Kidney (tissue), 14 donors: Measurements from ENCODE around the gene CCNB1. TPM values are rescaled to one million over a fixed set of nuclear protein-coding genes. Genes with fewer than 3 reads are reported as not detected.

Experiments used
- DNase-seq, 5 donors: peaks; one replicate each; pipeline ENCODE4 v3.0.0-alpha.2; 2013 to 2020
- FAIRE-seq: peaks from 2 replicates; lab custom pipeline; 2012; peaks lifted over from hg19 to GRCh38; lab: Jason Lieb, UNC
- H3K27ac ChIP-seq, 2 donors: one replicate each; pipeline ENCODE4 v1.7.0; 2013; ENCODE audit warnings: low read depth in 2 of 2, low read length in 2 of 2, inconsistent platforms in 1 of 2
- H3K27me3 ChIP-seq: one replicate; pipeline ENCODE4 v1.7.1; 2013; ENCODE audit warnings: low read length, inconsistent platforms; ENCODE audit not compliant: control insufficient read depth, insufficient read depth
- H3K36me3 ChIP-seq, 3 donors: one replicate each; pipeline versions ENCODE4 v1.7.0 to v1.7.1; 2013; ENCODE audit warnings: low read length in 3 of 3, control low read depth in 1 of 3, inconsistent platforms in 1 of 3; ENCODE audit not compliant: insufficient read depth in 3 of 3, control insufficient read depth in 2 of 3
- H3K4me1 ChIP-seq, 3 donors: one replicate each; pipeline versions ENCODE4 v1.7.0 to v1.7.1; 2013; ENCODE audit warnings: low read length in 3 of 3, inconsistent platforms in 1 of 3, low read depth in 1 of 3; ENCODE audit not compliant: control insufficient read depth in 2 of 3, insufficient read depth in 2 of 3
- H3K4me3 ChIP-seq, 3 donors: one replicate each; pipeline versions ENCODE4 v1.7.0 to v1.8.1; 2013; ENCODE audit warnings: low read length in 3 of 3, control low read depth in 1 of 3, inconsistent platforms in 1 of 3
- H3K9ac ChIP-seq, 3 donors: one replicate each; pipeline versions ENCODE4 v1.7.0 to v1.7.1; 2013; ENCODE audit warnings: low read length in 3 of 3, control low read depth in 1 of 3, inconsistent platforms in 1 of 3
- H3K9me3 ChIP-seq, 3 donors: one replicate each; pipeline versions ENCODE4 v1.7.0 to v1.7.1; 2013; ENCODE audit warnings: low read length in 3 of 3, control low read depth in 1 of 3, inconsistent platforms in 1 of 3; ENCODE audit not compliant: control insufficient read depth in 2 of 3, insufficient read depth in 1 of 3
- intact Hi-C: fragments of 100-400 bp; cut with DNase I; formaldehyde crosslinking; loops from one replicate; pipeline ENCODE4 v1.11.1; 2022
- polyA plus RNA-seq: library from polyadenylated mRNA; stranded (reverse); fragments of 350-450 nt; fragmentation: Illumina TruSeq; extraction: RNeasy Lipid Tissue Mini Kit (QIAGEN cat#74804); gene quantifications from one replicate; pipeline ENCODE4 v1.2.3, GENCODE V29; 2014; ENCODE audit warnings: low read depth, low replicate concordance; ENCODE audit not compliant: insufficient read depth
- total RNA-seq: library from RNA; stranded (reverse); fragmentation: NEBNext Ultra II Directional; extraction: Animal tissue kit (Norgen Biotek cat#: 25700); gene quantifications from one replicate; pipeline ENCODE4 v1.2.1, GENCODE V29; 2021
- TF ChIP-seq, protein P1 (sequence below): IDR thresholded peaks from 3 replicates; pipeline ENCODE4 v1.5.1; 2012; ENCODE audit warnings: mild to moderate bottlenecking, moderate library complexity, borderline replicate concordance; ENCODE audit not compliant: insufficient read depth; ENCODE audit errors: extremely low read depth
- donor health status: control.
- donor health status: control.
- donor health status: control.
- donor health status: control.
- donor health status: control.
- donor health status: DM: yes; HTN: yes; CAD: no.
- donor health status: Normal renal cell carcinoma (clear cell type).

The CCNB1 gene
- total and polyA plus RNA-seq, 2 donors from 2014 or later: 5.1 to 5.9 TPM

DNA sequence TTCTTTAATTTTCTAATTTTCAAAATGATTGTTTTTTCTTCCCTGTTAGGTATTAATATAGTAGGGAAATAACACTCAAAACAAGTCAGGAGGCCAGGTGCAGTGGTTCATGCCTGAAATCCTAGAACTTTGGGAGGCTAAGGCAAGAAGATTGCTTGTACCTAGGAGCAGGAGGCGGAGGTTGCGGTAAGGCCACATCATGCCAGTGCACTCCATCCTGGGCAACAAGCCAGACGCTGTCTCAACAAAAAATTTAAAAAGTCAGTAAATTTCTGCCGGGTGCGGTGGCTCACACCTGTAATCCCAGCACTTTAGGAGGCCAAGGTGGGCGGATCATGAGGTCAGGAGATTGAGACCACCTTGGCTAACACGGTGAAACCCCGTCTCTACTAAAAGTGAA, 57.6 kb downstream of the CCNB1 start:
- Histone ChIP-seq H3K9ac (no peak overlapping the region), H3K27me3 (no peaks in the 10 kb centered on the region), H3K36me3 (peaks cover 0 to 14% (median 2%) of the 10 kb centered on the region in 3 donors), H3K9me3 (no peaks in the 10 kb centered on the region), H3K4me1 (peaks cover 0 to under 1% (median 0%) of the 10 kb centered on the region in 3 donors), H3K4me3 (no peak overlapping the region), H3K27ac (no peak overlapping the region)
- intact Hi-C loops: no loop called here
- TF ChIP-seq, protein P1, sequence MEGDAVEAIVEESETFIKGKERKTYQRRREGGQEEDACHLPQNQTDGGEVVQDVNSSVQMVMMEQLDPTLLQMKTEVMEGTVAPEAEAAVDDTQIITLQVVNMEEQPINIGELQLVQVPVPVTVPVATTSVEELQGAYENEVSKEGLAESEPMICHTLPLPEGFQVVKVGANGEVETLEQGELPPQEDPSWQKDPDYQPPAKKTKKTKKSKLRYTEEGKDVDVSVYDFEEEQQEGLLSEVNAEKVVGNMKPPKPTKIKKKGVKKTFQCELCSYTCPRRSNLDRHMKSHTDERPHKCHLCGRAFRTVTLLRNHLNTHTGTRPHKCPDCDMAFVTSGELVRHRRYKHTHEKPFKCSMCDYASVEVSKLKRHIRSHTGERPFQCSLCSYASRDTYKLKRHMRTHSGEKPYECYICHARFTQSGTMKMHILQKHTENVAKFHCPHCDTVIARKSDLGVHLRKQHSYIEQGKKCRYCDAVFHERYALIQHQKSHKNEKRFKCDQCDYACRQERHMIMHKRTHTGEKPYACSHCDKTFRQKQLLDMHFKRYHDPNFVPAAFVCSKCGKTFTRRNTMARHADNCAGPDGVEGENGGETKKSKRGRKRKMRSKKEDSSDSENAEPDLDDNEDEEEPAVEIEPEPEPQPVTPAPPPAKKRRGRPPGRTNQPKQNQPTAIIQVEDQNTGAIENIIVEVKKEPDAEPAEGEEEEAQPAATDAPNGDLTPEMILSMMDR: no peak
- FAIRE-seq (no peak), DNase-seq (no peak)

DNA sequence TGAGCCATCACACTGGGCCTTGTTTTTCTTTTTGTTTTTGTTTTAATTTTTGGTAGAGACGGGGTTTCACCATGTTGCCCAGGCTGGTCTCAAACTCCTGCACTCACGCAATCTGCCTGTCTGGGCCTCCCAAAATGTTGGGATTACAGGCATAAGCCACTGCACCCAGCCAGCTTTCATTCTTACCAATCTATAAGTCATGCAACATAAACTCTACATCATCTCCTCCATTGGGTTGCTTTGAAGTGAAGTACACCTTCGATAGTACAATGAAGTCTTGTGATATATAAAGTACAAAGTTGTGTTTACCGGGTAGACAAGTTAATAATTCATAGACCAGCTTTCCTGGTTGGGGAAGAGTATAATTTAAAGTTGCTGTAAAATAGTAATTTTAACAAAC, 58.9 kb downstream of the CCNB1 start:
- DNase-seq: peak in 2 of 5 donors; percentile 16 to 21
- Histone ChIP-seq H3K9ac (no peak overlapping the region), H3K27me3 (no peaks in the 10 kb centered on the region), H3K4me3 (no peak overlapping the region), H3K4me1 (no peaks in the 10 kb centered on the region), H3K27ac (no peak overlapping the region), H3K9me3 (no peaks in the 10 kb centered on the region), H3K36me3 (peaks cover 0 to 18% (median 2%) of the 10 kb centered on the region in 3 donors)
- no peak for FAIRE-seq
- TF ChIP-seq, protein P1: no peak
- intact Hi-C loops: no loop called here

Other genes with a start within 250 kb of the CCNB1 start
- 53.3 TPM for gene SLC30A5, start 73.1 kb upstream of the CCNB1 start, total RNA-seq
- 36.1 TPM for gene SLC30A5, start 73.1 kb upstream of the CCNB1 start, polyA plus RNA-seq
- 3.1 TPM for gene CENPH, start 22.4 kb downstream of the CCNB1 start, total RNA-seq
- gene CENPH, start 22.4 kb downstream of the CCNB1 start, polyA plus RNA-seq: 1.5 TPM
- 22.7 TPM for gene CDK7, start 67.7 kb downstream of the CCNB1 start, total RNA-seq
- 29.4 TPM for gene CDK7, start 67.7 kb downstream of the CCNB1 start, polyA plus RNA-seq
- gene CCDC125, start 165.7 kb downstream of the CCNB1 start, total RNA-seq: 10.6 TPM
- 4.5 TPM for gene CCDC125, start 165.7 kb downstream of the CCNB1 start, polyA plus RNA-seq
- gene AK6, start 202.4 kb downstream of the CCNB1 start, total RNA-seq: 31.1 TPM
- gene AK6, start 202.4 kb downstream of the CCNB1 start, polyA plus RNA-seq: 73.7 TPM
- 42.4 TPM for gene TAF9, start 202.4 kb downstream of the CCNB1 start, total RNA-seq
- 46.4 TPM for gene TAF9, start 202.4 kb downstream of the CCNB1 start, polyA plus RNA-seq
- 26.6 TPM for gene RAD17, start 202.7 kb downstream of the CCNB1 start, total RNA-seq
- 19.7 TPM for gene RAD17, start 202.7 kb downstream of the CCNB1 start, polyA plus RNA-seq
- gene MARVELD2, start 248.0 kb downstream of the CCNB1 start, total RNA-seq: 41.2 TPM
- gene MARVELD2, start 248.0 kb downstream of the CCNB1 start, polyA plus RNA-seq: 8.5 TPM